GM10847 (cell line): ENCODE data around the gene SAG.

Experiments used
- POLR2A ChIP-seq: IDR thresholded peaks from 2 replicates; pipeline ENCODE4 v1.6.1; 2011; ENCODE audit not compliant: insufficient read length; ENCODE audit errors: extremely low read depth

Gene SAG

DNA sequence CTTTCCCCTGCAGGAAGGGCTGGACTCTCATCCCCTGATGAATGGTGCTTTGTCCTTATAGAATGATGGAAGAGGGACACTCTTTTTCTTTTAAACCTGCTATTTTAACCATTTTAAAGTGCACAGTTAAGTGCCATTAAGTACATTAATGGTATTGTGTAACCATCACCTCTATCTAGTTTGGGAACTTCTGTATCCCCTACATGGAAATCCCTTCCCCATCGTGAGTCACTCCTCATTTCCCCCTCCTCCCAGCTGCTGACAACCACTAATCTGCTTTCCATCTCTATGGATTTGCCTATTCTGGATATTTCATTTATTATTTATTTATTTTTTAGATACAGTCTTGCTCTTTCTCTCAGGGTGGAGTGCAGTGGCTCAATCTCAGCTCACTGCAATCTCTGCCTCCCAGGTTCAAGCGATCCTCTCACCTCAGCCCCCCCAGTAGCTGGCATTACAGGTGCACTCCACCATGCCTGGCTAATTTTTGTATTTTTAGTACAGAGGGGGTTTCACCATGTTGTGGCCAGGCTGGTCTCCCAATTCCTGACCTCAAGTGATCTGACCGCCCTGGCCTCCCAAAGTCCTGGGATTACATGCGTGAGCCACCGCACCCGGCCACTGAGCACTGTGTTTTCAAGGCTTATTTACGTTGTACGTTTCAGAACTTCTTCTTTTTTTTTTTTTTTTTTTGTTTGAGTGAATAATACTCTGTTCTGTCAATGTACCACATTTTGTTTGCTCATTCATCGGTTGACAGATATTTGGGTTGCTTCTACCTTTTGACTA lies 62.5 kb downstream of the SAG start:
- TF ChIP-seq POLR2A: no peak

DNA sequence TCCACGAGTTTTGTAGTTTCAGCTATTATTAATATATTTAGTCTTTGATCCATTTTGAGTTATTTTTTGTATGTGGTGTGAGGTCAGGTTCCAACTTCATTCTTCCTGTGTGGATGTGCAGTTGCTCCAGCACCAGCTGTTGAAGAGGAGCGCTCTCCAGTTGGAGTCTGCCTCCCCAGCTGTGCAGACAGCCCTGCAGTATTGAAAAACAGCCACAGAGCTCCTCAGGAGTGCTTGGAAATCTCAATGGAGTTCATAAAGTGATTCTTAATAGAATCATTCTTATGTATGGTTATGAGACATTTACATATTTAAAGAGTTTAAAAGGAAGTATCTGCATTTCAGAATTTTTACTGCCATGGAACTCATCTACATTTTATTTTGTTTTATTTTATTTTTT lies 64.0 kb downstream of the SAG start:
- no peak for TF ChIP-seq POLR2A

DNA sequence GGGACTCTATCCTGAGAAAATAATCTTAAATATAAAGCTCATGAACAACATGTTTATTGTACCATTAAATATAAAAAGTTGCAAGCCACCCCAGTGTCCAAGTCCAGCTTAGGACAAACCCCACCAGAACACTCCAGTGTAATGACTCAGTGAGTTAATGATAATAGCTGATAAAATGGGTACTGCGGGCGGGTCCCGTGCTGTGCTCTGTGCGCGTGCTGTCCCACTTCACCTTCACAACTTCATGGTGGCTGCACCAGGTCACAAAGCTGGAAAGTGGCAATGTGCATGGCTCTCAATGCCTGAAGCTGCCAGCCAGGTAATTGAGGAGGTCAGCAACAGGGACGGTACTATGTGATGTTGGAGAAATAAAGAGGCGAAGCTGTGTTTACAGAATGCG lies 65.2 kb downstream of the SAG start:
- TF ChIP-seq POLR2A: no peak

DNA sequence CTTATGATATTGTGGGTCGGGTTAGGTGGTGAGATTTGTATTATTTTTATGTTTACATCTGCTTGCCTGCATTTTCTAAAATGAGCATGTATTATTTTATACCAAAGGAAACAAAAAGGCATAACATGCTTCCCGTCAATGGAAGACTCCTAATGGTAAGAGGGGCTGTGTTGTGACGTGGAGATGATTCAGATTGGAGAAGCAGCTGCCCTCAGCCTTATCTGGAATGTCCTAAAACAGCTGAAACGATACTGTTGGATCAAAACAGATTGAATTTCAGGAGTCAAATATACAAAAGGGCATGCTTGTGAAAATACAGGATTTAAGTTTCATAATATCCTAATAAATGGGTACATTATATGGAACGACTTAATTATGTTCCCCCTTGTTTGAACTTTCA lies 65.7 kb downstream of the SAG start:
- TF ChIP-seq POLR2A: no peak

DNA sequence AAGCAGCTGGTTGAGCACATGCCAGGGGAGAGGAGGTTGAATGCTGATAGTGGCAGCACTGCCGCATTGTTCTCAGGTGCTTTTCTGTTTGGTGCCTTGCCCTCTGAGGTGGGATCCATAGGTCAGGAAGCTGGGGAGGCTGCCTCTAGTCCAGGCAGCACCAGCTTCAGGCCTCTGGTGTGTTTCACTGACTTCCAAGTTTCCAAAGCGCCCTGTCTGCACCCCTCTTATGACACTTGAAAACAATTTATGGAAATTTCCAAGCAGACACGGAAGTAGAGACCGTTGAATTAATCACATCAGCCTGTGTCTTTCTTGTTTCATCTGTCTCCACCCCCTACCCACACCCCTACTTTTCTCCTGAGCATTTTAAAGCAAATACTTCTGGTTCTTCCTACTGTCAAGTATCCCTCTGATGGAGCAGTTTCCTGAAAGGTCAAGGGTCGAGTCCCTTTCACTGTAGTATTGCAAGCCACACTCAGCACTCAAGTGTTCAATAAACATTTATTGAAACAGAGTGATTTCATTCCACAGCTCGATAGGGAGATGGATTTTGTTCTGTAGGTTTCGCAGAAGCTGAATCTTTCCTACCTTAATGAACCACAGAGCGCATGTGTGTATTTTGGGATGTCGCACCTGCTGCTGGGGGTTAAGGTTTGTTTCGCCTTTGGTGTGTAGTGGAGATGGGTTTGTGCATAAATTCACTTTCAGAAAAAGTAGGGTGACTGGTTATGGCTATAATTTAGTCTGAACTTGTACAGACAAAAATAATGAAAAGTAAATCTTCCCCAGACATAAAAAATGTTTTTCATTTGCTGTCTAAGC lies 68.1 kb downstream of the SAG start:
- no peak for TF ChIP-seq POLR2A

DNA sequence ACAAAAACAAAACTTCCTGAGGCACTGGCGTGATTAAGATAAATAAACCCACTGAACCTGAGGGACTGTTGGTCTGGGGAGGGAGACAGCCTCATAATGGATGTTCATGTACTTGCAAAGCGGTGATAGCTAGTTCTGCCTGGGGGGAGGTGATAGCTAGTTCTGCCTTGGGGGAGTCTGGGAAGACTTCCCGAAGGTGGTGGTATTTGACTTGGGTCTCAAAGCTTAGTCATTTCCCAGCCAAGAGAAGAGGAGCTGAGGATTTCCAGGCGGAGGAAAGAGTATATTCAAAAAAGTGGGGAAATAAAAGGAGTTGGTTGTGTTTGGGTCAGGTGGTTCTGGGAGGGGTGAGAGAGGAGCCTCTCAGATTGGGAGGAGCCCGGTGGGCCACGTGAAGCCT lies 71.4 kb downstream of the SAG start:
- TF ChIP-seq POLR2A: no peak

DNA sequence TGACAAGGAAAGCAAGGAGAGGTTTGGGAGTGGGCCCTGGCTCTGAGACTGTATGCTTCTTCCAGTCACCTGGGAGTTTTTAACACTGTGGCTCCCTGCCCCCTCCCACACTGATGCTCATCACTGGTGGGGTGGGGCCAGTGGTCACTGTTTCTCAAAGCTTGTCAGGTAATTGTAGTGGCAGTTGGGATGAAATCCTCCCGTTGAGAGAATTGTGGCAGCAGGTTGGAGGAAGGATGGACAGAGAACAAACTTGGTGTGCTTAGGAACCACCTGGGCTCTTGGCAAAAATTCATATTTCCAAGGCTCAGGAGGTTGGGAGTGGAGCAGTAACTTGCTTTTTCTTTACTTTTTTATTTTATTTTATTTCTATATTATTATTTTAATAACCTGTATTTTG lies 71.8 kb downstream of the SAG start:
- TF ChIP-seq POLR2A: no peak

DNA sequence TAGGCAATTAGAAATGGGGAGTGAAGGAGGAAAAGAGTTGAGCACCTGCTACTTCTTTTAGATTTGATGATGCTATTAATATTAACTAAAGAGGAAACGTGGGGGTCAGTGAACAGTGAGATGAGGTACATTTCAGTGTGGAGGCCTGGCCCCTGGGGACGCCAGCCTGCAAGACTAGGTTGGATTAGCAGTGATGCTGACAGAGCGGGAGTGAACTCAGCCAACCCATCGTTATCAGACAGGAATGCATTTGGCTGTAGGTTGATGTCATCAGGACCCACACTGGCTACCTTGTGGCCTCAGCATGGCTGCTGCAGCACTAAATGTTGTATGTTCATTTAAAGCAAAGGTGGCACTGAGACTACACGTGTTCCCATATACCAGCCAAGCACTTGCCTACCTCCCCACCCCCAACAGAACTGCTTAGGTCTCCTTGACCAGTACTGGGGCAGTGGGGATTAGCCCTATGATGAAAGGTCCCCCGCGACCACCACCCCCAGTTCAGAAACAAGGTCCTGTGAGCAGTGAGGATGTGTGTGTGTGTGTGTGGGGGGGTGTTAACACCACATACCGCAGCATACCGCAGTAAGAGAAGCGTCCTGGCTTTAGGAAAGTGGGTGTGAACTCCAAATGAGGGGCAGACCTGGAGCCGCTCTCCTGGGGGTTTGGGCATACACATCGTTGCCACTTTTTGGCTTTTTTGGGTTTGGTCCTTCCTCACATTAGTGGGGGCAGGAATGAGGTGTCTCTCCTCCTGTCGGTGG lies 72.7 kb downstream of the SAG start:
- TF ChIP-seq POLR2A: no peak

DNA sequence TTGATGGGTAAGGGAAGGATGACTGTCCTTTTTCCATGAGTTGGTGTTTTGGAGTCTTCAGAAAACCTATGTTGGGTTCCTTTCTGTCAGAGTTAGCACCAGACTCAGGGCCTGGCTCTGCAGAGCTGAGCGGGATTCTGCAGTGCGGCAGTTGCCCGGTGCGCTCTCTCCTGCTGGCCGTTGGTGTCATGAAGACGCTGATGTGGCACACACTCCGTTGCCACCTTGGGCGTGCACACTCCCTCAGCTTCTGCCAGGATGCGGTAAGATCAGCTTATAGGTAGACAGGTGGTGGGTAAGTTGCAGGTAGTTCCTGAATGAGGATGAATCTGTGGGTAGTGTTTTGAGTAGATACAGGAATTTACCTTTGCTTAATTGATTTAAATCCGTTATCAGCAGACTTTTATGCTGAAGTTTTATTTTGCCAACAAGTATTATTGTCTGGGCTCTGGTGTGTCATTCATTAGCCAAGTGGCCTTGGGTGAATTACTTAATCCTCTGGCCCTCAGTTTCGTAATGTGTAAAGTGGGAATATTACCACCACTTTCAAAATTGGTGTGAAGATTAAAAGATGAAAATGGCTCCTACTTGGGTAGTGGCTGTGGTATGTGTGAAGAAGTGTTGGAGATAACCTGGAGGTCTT lies 73.5 kb downstream of the SAG start:
- TF ChIP-seq POLR2A: no peak

DNA sequence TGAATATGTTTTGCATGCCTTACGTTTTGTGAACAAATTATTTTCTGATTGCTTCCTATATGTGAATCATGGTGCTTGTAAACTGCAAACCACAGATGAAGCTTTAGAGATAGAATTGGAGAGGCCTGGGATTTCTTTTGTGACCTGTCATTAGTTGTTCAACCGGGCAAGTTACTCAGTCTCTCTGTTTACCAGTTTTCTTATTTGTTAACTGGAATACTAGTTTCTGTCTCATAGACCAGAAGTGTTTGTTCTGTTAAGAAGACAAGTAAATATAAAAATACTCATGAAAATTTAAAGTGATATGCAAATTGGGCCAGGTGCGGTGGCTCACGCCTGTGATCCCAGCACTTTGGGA lies 74.0 kb downstream of the SAG start:
- TF ChIP-seq POLR2A: no peak

DNA sequence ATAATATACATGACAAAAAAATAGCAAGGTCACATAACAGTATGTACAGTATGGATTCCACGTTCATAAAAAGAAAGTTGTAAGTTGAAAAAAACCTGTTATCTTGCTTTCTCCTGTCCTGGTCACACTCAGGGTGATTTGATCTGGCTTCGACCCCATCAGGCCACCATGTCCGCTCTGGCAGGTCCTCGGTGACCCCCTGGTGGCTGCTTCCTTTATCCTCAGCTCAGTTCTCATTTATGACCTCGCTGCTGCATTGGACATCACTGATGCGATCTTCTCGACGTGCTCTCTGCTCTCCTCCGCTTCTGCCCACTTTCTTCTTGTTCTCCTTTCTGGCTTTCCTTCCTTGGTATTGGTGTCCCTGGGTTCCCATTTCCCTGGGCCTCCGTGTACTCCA lies 76.4 kb downstream of the SAG start:
- no peak for TF ChIP-seq POLR2A

DNA sequence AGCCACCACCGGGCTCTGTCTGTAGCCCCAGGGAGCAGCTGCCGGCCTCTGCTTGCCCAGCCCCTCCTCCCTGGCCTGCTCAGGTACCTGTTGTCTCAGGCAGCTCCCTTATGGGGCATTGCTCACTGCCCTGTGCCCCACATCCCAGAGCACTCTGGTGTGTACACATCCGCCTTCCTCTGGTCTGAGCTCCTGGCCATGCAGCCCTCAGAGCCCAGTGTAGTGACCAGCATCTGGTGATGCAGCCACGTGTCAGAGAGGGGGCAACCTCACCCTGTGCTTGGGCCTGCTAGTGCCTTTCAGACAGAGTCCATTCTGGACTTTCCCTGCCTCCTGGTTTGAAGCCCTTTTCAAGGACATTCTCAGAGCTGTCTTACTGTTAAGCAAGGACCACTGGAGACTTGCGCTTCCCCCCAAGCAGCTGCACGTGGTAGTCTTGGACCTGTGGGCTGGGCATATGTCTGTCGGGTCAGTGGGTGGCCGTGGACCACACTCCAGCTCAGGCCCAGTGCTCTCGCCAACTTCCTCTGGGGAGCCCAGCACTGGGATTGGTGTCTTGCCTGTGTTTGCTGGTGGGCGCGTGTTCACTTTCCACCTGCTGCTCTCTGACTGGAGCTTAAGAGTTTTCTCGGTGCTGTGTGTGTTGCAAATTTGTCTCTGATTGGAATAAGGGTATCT lies 77.3 kb downstream of the SAG start:
- no peak for TF ChIP-seq POLR2A

DNA sequence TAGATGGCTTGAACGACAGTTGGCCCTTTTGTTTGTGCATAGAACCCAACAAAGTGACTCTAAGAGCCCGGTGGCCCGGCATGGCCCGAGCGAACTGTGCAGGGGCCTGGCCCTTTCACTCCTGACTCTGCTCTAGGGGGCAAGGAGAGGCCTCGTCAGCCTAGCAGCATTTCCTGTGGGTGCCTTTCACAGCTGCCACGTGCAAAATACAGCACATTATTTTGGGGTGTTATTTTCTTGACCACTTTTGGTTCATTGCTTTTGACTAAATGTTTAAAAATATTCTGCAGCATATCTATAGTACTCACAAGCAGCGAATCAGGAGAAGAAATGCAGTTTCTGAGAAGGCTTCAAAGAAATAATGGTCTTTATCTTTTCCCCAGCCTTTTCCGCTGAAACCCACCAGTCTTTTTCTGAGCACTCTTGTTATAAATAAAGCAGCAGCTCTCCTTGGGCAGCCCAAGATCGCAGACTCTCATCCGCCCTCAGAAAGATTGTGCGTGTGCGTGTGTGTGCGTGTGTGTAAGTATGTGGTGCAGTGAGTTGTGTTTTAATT lies 78.0 kb downstream of the SAG start:
- no peak for TF ChIP-seq POLR2A

DNA sequence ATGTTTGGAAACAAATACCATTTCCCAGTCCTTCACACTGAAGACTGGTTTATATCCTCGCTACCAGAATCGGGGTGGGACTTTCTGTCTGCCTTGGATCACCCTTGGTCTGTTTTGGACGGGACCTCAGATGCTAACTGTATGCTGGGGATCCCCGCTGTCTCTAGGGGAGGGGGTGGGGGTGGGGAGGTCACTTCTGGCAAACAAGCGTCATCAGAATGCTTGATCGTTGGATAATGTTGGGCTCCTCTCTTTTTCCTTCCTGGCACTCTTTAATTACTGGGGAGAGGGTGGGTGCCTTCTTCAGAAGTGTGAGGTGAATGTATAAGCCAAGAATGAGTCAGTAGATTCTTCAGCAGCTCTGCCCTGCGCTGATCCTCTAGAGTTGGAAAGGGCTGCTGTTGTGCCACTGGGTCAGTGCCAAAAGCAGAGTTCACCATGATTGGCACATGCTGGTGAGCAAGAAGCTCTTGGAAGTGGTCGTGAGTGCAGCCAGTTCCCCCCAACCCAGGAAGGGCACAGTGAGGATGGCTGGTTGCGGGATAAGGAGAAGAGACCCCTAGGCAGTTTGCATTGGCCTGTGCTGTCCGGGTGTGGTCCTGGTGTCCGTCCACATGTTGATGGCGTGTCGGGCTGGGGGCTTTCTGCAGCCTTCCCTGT lies 78.9 kb downstream of the SAG start:
- TF ChIP-seq POLR2A: no peak

DNA sequence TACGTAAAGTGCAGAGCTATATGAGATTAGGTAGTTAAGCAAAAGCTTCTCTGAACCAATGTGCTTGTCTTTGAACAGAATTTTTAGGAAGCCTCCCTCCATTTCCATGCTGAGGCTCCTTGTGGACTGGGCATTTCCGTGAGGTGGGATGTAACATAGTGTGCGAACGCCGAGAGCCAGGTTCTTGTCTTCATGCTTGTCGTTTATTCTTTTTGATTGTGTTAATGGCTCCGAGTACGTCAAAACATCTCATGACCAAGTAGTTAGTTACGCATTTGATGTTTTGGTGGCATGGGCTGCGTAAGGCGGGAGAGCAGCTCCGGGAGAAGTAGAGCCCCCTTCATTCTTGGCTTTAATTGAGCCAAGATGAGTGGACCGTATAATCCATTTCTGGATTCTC lies 79.6 kb downstream of the SAG start:
- TF ChIP-seq POLR2A: no peak
